Calu3 (cell line): ENCODE results near the gene PRKAG2. TPM values are rescaled to one million over a fixed set of nuclear protein-coding genes. Genes with fewer than 3 reads are reported as not detected.
"Not testable (repeated sequence)": the region's sequence is repeated elsewhere in the genome, so short reads cannot be mapped to it uniquely, and the experiment has no call there.

Source experiments
- BruUV-seq: library from RNA; stranded (reverse); fragments of 400-500 nt; replicated peaks from 2 replicates; lab custom pipeline; 2021; lab: Mats Ljungman, UMichigan
- CTCF ChIA-PET: fragments of 300-600 bp; sonication (Branson Sonifier 250); formaldehyde crosslinking; loops from one replicate; lab custom pipeline; 2022; ENCODE audit warnings: antibody characterized with exemption; lab: Charles Lee
- DNase-seq: peaks from one replicate; pipeline ENCODE4 v3.0.0; 2022
- H3K27ac Mint-ChIP-seq: one replicate; pipeline ENCODE4 v1.8.0; 2022; ENCODE audit warnings: mixed read lengths; ENCODE audit not compliant: unreplicated experiment
- H3K27me3 Mint-ChIP-seq: one replicate; pipeline ENCODE4 v1.8.0; 2022; ENCODE audit warnings: mixed read lengths; ENCODE audit not compliant: unreplicated experiment
- H3K36me3 Mint-ChIP-seq: one replicate; pipeline ENCODE4 v1.8.0; 2022; ENCODE audit warnings: mild to moderate bottlenecking, moderate library complexity, mixed read lengths; ENCODE audit not compliant: insufficient read depth, unreplicated experiment
- H3K4me1 Mint-ChIP-seq: one replicate; pipeline ENCODE4 v1.8.0; 2022; ENCODE audit warnings: mild to moderate bottlenecking, low read depth, mixed read lengths; ENCODE audit not compliant: unreplicated experiment
- H3K4me3 Mint-ChIP-seq: one replicate; pipeline ENCODE4 v1.8.0; 2022; ENCODE audit warnings: mild to moderate bottlenecking, low read depth, moderate library complexity, mixed read lengths; ENCODE audit not compliant: unreplicated experiment
- H3K9me3 Mint-ChIP-seq: one replicate; pipeline ENCODE4 v1.8.0; 2022; ENCODE audit warnings: low read depth, mixed read lengths; ENCODE audit not compliant: unreplicated experiment
- intact Hi-C: fragments of 100-400 bp; cut with micrococcal nuclease; formaldehyde crosslinking; loops from one replicate; pipeline ENCODE4 v1.10.0; 2022; ENCODE audit not compliant: unreplicated experiment
- total RNA-seq: library from RNA; stranded (reverse); gene quantifications from 2 replicates; pipeline ENCODE4 v1.2.3, GENCODE V29; 2022
- TF ChIP-seq, protein P1 (sequence below): fragments of 200-600 bp; IDR thresholded peaks from one replicate; pipeline ENCODE4 v1.8.0; 2022; ENCODE audit warnings: antibody characterized with exemption; ENCODE audit not compliant: unreplicated experiment

The PRKAG2 gene
- total RNA-seq, 1 experiment from 2014 or later: 22.4 TPM

GRCh38 chr7:151782598-151783448 lies 94.1 kb downstream of the PRKAG2 start:
- Mint-ChIP-seq H3K4me3 (peak overlapping the region; percentile 61), H3K9me3 (no peaks in the 10 kb centered on the region), H3K36me3 (no peaks in the 10 kb centered on the region), H3K4me1 (no peaks in the 10 kb centered on the region), H3K27ac (no peak overlapping the region), H3K27me3 (peaks cover 66% of the 10 kb centered on the region)
- intact Hi-C loops: loop anchor here (1.0 to 2.0 kb wide), 2 partner anchors 90 to 150 kb away; no protein-coding TSS in a partner anchor
- no TSS peak for BruUV-seq
- CTCF ChIA-PET: interaction anchor here (0.6 to 2.8 kb wide), 11 partner anchors 12 to 177 kb away, joined by 3 to 15 read pairs (median 3); partner anchors contain the start of gene PRKAG2
- TF ChIP-seq, protein P1, sequence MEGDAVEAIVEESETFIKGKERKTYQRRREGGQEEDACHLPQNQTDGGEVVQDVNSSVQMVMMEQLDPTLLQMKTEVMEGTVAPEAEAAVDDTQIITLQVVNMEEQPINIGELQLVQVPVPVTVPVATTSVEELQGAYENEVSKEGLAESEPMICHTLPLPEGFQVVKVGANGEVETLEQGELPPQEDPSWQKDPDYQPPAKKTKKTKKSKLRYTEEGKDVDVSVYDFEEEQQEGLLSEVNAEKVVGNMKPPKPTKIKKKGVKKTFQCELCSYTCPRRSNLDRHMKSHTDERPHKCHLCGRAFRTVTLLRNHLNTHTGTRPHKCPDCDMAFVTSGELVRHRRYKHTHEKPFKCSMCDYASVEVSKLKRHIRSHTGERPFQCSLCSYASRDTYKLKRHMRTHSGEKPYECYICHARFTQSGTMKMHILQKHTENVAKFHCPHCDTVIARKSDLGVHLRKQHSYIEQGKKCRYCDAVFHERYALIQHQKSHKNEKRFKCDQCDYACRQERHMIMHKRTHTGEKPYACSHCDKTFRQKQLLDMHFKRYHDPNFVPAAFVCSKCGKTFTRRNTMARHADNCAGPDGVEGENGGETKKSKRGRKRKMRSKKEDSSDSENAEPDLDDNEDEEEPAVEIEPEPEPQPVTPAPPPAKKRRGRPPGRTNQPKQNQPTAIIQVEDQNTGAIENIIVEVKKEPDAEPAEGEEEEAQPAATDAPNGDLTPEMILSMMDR: peak; percentile 93
- peak; percentile 78 for DNase-seq

- not testable (repeated sequence) for DNase-seq, H3K27ac Mint-ChIP-seq, H3K9me3 Mint-ChIP-seq, BruUV-seq, H3K36me3 Mint-ChIP-seq, H3K4me1 Mint-ChIP-seq
- peaks cover 60% of the 10 kb centered on the region for H3K27me3 Mint-ChIP-seq
- peak overlapping the region; percentile 61 for H3K4me3 Mint-ChIP-seq
- CTCF ChIA-PET: interaction anchor here (0.6 to 2.8 kb wide), 9 partner anchors 11 to 177 kb away, joined by 3 to 15 read pairs (median 3); partner anchors contain the start of gene PRKAG2
- intact Hi-C loops: loop anchor here (2.0 kb wide), 1 partner anchor 91 kb away; no protein-coding TSS in a partner anchor
These were observed 94.7 kb downstream of the PRKAG2 start for GRCh38 chr7:151782256-151782597.

DNA sequence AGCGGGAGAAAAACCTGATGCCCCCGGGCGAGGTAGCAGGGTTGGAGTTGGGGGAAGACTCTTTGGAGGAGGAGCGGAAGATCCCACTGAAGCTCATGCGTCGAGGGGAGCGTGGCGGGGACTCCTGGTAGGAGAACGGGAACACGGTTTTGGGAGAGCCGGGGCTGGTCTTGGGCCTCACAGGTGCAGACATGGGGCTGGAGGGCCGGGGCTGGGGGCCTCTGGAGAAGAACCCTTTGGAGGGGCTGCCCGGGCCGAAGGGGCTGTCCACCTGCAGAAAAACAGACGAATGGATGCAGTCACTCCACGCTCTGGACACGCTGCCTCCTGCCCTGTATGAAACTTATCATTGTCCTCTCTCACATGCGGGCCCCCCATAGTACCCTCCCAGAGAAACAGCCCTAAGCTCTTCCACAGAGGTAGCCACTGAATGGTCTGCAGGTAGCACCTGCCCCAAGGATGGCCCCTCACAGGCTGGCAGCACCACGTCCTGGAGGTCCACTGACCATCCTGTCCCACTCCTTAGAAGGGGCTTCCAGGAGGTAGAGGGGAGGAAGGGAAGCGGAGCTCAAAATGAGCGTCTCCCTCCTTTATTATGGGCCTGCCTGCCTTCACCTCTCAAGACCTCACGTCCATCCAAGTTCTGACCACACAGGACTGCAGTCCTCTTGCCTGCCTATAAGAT lies 95.6 kb downstream of the PRKAG2 start:
- intact Hi-C loops: no loop called here
- no peaks in the 10 kb centered on the region for H3K4me1 Mint-ChIP-seq
- CTCF ChIA-PET: interaction anchor here (1.0 to 2.8 kb wide), 3 partner anchors 39 to 151 kb away, joined by 3 to 15 read pairs (median 5); partner anchors contain the start of gene PRKAG2
- H3K27me3 Mint-ChIP-seq: peaks cover 51% of the 10 kb centered on the region
- no peak overlapping the region for H3K4me3 Mint-ChIP-seq
- BruUV-seq: no TSS peak
- no peak for DNase-seq
- no peaks in the 10 kb centered on the region for H3K9me3 Mint-ChIP-seq
- H3K27ac Mint-ChIP-seq: no peak overlapping the region
- no peaks in the 10 kb centered on the region for H3K36me3 Mint-ChIP-seq
- TF ChIP-seq, protein P1: no peak

DNA sequence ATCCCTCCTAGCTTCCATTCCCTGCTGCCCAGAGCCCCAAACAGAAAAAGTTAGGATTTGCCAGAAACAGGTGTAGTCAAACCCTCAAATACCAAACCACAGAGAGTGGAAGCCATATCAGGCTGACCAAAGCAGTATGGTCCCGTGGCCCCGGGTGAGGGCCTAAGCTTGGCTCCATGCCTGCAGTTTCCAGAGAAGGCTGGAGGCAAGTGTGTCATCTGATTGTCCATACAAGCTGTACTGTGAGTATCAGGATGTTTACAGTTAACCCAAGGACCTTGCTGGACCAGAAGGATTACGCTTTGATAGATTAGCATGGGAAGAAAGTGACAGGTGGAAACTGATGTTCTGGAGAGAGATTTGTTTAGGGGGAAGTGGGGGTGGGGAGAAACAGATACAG lies 96.3 kb downstream of the PRKAG2 start:
- CTCF ChIA-PET: no interaction called here
- no TSS peak for BruUV-seq
- Mint-ChIP-seq H3K27ac (no peak overlapping the region), H3K4me1 (no peaks in the 10 kb centered on the region), H3K4me3 (no peak overlapping the region), H3K9me3 (no peaks in the 10 kb centered on the region), H3K36me3 (no peaks in the 10 kb centered on the region), H3K27me3 (peaks cover 44% of the 10 kb centered on the region)
- DNase-seq: no peak
- TF ChIP-seq, protein P1: no peak
- intact Hi-C loops: no loop called here
